ENCODE measurements around the gene YWHAQ.

The YWHAQ gene

DNA sequence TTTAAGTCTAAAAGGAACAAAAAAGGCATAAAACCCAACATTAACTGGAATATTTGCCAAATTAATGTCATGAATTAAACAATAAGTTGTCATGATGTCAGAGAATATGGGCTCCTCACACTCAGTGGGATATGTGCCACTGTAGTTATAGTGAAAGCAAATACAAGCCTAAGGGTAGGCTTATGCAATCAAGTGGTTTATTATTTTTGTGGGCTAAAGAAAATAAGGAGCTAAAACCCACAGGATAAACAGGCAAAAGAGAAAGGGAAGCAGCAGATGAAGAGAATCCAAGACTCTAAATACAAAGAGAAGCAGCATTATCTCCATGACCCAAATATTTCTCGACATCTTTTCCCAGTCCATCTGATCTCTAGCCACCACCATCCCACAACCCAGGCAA is 17.5 kb downstream of the YWHAQ start:
- TF ChIP-seq, protein P1, sequence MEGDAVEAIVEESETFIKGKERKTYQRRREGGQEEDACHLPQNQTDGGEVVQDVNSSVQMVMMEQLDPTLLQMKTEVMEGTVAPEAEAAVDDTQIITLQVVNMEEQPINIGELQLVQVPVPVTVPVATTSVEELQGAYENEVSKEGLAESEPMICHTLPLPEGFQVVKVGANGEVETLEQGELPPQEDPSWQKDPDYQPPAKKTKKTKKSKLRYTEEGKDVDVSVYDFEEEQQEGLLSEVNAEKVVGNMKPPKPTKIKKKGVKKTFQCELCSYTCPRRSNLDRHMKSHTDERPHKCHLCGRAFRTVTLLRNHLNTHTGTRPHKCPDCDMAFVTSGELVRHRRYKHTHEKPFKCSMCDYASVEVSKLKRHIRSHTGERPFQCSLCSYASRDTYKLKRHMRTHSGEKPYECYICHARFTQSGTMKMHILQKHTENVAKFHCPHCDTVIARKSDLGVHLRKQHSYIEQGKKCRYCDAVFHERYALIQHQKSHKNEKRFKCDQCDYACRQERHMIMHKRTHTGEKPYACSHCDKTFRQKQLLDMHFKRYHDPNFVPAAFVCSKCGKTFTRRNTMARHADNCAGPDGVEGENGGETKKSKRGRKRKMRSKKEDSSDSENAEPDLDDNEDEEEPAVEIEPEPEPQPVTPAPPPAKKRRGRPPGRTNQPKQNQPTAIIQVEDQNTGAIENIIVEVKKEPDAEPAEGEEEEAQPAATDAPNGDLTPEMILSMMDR (IDR thresholded peaks at IDR 0.05) = no peak

DNA sequence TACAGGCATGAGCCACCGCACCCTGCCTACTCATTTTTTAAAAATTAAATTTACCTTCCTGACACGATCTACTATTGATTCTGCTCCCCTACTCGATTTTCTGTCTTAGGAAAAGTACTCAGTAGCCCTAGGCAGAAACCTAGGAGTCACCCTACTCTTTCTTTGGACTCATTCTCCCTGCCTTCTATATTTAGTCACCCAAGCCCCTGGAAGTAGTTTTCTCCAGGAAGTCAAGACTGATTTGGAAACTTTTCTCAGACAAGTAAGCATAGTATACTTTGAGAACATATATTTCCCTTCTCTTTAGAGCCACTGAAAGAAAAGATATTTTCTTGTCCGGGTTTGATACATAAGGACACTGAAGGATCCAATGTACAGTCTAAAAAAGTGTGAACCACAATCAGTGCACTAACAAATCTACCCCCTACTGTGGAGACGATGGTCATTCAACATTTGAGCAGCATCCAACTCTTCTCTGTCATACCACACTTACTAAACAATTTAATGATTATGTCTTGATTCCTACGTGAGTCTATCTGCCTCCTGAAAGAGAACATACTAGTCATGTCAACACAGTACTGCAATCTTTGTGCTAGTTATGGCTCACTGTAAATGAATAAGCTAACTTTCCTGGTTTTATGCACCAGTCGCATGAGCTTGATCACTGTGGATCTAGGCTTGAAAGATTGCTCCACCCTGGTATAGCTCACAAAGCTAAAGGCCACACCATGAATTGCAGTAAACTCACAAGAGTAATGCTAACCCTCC is 19.8 kb downstream of the YWHAQ start:
- TF ChIP-seq, protein P1 (IDR thresholded peaks at IDR 0.05) = no peak

DNA sequence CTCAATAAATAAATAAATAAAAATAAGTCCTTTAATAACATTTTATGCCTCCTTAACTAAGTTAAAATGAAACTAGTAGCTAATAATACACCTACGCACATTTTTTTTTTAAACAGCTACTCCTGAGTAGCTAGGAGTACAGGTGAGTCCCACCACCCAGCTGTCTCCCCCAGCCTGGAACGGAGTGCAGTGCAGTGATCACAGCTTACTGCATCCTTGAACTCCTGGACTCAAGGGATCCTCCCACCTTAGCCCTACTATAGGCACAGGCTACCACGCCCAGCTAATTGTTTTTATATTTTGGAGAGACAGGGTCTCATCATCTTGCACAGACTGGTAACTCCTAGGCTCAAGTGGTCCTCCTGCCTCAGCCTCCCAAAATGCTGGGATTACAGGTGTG is 28.4 kb downstream of the YWHAQ start:
- TF ChIP-seq, protein P1 (IDR thresholded peaks at IDR 0.05) = no peak

DNA sequence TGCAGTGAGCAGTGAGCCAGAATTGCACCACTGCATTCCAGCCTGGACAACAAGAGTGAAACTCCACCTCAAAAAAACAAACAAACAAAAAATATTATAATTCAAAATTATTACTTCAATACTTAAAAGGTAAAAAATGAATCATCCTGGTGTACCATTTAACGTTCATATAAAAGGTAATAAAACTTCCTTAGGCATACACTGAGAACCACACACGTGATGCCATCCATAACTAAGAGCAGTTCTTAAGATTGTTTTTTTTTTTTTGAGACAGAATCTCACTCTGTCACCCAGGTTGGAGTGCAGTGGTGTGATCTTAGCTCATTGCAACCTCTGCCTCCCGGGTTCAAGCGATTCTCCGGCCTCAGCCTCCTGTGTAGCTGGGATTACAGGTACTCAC is 29.4 kb downstream of the YWHAQ start:
- TF ChIP-seq, protein P1 (IDR thresholded peaks at IDR 0.05) = no peak

DNA sequence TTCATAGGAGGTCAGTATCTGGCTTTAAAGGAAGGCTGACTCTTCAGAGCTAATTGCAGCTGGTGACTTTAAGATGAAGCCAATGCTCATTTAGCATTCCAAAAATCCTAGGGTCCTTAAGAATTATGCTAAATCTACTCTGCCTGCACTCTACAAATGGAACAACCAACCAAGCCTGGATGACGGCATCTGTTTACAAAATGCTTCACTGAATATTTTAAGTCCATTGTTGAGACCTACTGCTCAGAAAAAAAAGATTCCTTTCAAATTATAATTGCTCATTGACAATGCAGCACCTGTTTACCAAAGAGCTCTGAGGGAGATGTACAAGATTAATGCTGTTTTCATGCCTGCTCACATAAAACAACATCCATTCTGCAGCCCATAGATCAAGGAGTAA is 31.4 kb downstream of the YWHAQ start:
- TF ChIP-seq, protein P1 (IDR thresholded peaks at IDR 0.05) = no peak

DNA sequence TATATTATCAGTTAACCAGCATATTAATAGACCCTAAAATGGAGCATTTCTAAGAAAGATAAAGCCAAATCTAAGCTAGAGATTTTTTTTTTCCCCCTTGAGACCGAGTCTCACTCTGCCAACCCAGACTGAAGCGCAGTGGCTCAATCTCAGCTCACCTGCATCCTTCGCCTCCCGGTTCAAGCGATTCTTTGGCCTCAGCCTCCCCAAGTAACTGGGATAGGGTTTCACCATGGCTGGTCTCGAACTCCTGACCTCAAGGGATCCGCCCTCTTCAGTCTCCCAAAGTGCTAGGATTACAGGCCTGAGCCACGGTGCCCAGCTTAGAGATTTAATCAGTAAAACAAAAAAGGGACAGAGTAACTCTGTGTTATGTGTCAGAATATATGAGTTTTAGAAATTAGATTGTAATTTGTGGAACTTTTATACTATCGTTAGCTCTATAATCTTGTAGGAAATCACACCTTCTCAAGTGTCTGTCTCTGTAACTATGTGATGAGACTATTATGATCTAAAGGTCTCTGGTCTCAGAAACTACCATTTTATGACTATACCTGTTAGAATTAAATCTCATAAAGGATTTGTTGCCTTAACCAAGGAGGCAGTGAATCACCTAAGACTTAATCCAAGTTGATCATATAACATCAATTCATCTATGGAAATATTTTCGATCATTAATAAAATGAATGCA is 34.0 kb downstream of the YWHAQ start:
- TF ChIP-seq, protein P1 (IDR thresholded peaks at IDR 0.05) = no peak

DNA sequence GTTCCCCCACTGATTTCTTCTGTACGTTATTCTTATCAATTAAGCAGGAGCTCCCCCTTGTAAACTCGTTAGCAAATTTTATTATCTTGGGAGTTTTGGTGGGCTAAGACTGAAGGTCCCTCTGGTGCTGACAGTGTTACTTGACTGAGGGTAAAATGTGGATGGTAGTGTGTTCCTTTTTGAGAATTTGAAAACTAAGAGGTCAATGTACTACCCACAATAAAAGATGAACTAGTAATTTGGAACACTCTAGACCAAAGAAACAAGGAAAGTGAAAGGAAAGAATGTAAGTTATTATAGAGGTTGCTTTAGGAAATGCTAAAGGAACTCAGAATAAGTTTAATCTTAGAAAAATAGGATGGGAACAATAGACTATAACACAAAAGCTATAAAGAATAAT is 35.1 kb downstream of the YWHAQ start:
- TF ChIP-seq, protein P1 (IDR thresholded peaks at IDR 0.05) = no peak

All from LNCAP (cell line).